ENCODE results near the gene NAE1. TPM values are rescaled to one million over a fixed set of nuclear protein-coding genes. Genes with fewer than 3 reads are reported as not detected.

The NAE1 gene
- total RNA-seq, 1 experiment from 2014 or later, result 123 TPM

- TF ChIP-seq CTCF (IDR thresholded peaks at IDR 0.05 in 2 of 3, conservative IDR thresholded peaks at IDR 0.05 in 1 of 3; ENCODE audit: borderline replicate concordance in 1 of 3, insufficient read depth in 1 of 3, low read depth in 2 of 3, low read length in 2 of 3) (no peak), EGR1 (IDR thresholded peaks at IDR 0.05; ENCODE audit: low read depth) (no peak), SRF (IDR thresholded peaks at IDR 0.05; ENCODE audit: low read depth) (no peak)
Observed at GRCh38 chr16:66787427-66787826, 43.3 kb downstream of the NAE1 start (continued).

GRCh38 chr16:66786551-66786950 is 44.2 kb downstream of the NAE1 start:
- RAD21 ChIA-PET (ENCODE audit: low non-redundant PET in 1 of 2, low total read pairs in 2 of 2, uncharacterized antibody in 2 of 2, unreplicated experiment in 2 of 2), result no interaction called here

More at GRCh38 chr16:66786551-66786950, 44.2 kb downstream of the NAE1 start:
- H3K27me3 ChIP-seq (ENCODE audit: insufficient read depth, low read length), result no peaks in the 10 kb centered on the region
- H3K79me2 ChIP-seq (ENCODE audit: insufficient read depth, low read length), result no peaks in the 10 kb centered on the region
- POLR2A ChIA-PET, result no interaction called here
- CTCF ChIA-PET, result interaction anchor here (1.5 kb wide), 1 partner anchor 44 kb away, joined by 4 read pairs; the partner anchor contains the start of gene NAE1
- H3K4me2 ChIP-seq (ENCODE audit: low read length), result no peak overlapping the region
- H3K9ac ChIP-seq (ENCODE audit: low read length), result no peak overlapping the region
- ATAC-seq, result no peak
- no peak overlapping the region for H2AFZ ChIP-seq (ENCODE audit: low read depth, low read length, poor library complexity, severe bottlenecking)
- no peaks in the 10 kb centered on the region for H3K9me2 ChIP-seq (ENCODE audit: insufficient read depth)
- H3K9me3 ChIP-seq (ENCODE audit: control insufficient read depth in 1 of 2, insufficient read depth in 1 of 2, low read depth in 1 of 2, low read length in 2 of 2), result no peaks in the 10 kb centered on the region
- H3K4me3 ChIP-seq (replicated peaks in 1 of 2; ENCODE audit: low read depth in 1 of 2, low read length in 2 of 2), result no peak overlapping the region
- BruUV-seq (replicated peaks), result no TSS peak
- no peaks in the 10 kb centered on the region for H3K36me3 ChIP-seq (ENCODE audit: control insufficient read depth in 1 of 2, insufficient read depth in 2 of 2, low read length in 2 of 2)
- TF ChIP-seq JUND (IDR thresholded peaks at IDR 0.05), result no peak
- TF ChIP-seq ZNF274 (IDR thresholded peaks at IDR 0.05; ENCODE audit: low read depth, low read length), result no peak
- TF ChIP-seq EZH2 (IDR thresholded peaks at IDR 0.05), result no peak
- TF ChIP-seq POLR2A (IDR thresholded peaks at IDR 0.05; ENCODE audit: borderline replicate concordance, extremely low read depth, insufficient read depth, insufficient read length), result no peak
- no peak for TF ChIP-seq MAX (IDR thresholded peaks at IDR 0.05)
- no peak for TF ChIP-seq ZBTB33 (IDR thresholded peaks at IDR 0.05; ENCODE audit: extremely low read depth, insufficient replicate concordance, low read length)
- no peak for TF ChIP-seq SIN3A (IDR thresholded peaks at IDR 0.05; ENCODE audit: low read depth)
- TF ChIP-seq TCF7L2 (IDR thresholded peaks at IDR 0.05; ENCODE audit: borderline replicate concordance, extremely low read depth, insufficient read depth, insufficient read length), result no peak
- TF ChIP-seq SP1 (IDR thresholded peaks at IDR 0.05; ENCODE audit: low read depth), result no peak
- no peak for TF ChIP-seq ZFX (IDR thresholded peaks at IDR 0.05)
- TF ChIP-seq CTCF (IDR thresholded peaks at IDR 0.05 in 2 of 3, conservative IDR thresholded peaks at IDR 0.05 in 1 of 3; ENCODE audit: borderline replicate concordance in 1 of 3, insufficient read depth in 1 of 3, low read depth in 2 of 3, low read length in 2 of 3), result no peak
- no peak for TF ChIP-seq ELF1 (IDR thresholded peaks at IDR 0.05; ENCODE audit: borderline replicate concordance, low read depth)
- TF ChIP-seq ATF3 (IDR thresholded peaks at IDR 0.05), result no peak
- H3K27ac ChIP-seq (ENCODE audit: low read depth, low read length), result no peak overlapping the region
- no peaks in the 10 kb centered on the region for H3K4me1 ChIP-seq (ENCODE audit: control insufficient read depth in 1 of 2, insufficient read depth in 2 of 2, low read length in 2 of 2)
- DNase-seq (ENCODE audit: low read depth, low spot score), result no peak
- intact Hi-C loops (cut with micrococcal nuclease), result no loop called here
- no peaks in the 10 kb centered on the region for H4K20me1 ChIP-seq (ENCODE audit: insufficient read depth)
